Measurements from ENCODE around the gene RTN4IP1.

DNA sequence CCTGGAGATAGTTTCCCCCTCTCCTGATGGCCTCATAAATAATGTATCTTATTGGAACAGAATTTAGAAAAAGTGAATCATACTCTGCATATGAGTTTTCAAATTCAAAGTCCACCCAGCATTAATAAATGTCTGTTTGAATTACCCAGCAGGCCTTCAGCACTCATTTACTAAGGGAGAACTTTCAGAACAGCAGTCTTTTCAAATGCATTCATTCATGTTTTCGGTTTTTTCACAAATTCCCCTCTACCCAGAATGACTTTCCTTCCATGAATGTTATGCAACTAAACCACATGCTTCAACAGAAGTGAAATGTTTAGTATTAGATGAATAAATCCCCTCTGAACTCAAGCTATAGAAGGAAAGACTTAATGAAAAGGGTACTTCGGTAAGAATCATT, 92.4 kb downstream of the RTN4IP1 start:
- TF ChIP-seq, protein P1, sequence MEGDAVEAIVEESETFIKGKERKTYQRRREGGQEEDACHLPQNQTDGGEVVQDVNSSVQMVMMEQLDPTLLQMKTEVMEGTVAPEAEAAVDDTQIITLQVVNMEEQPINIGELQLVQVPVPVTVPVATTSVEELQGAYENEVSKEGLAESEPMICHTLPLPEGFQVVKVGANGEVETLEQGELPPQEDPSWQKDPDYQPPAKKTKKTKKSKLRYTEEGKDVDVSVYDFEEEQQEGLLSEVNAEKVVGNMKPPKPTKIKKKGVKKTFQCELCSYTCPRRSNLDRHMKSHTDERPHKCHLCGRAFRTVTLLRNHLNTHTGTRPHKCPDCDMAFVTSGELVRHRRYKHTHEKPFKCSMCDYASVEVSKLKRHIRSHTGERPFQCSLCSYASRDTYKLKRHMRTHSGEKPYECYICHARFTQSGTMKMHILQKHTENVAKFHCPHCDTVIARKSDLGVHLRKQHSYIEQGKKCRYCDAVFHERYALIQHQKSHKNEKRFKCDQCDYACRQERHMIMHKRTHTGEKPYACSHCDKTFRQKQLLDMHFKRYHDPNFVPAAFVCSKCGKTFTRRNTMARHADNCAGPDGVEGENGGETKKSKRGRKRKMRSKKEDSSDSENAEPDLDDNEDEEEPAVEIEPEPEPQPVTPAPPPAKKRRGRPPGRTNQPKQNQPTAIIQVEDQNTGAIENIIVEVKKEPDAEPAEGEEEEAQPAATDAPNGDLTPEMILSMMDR (IDR thresholded peaks at IDR 0.05): no peak
- TF ChIP-seq POLR2A (IDR thresholded peaks at IDR 0.05): no peak
